GM18526 (cell line): ENCODE measurements around the gene ERG.

Source experiments
- POLR2A ChIP-seq: IDR thresholded peaks from 3 replicates; pipeline ENCODE4 v1.6.1; 2011; ENCODE audit not compliant: insufficient read length; ENCODE audit errors: extremely low read depth

ERG gene

DNA sequence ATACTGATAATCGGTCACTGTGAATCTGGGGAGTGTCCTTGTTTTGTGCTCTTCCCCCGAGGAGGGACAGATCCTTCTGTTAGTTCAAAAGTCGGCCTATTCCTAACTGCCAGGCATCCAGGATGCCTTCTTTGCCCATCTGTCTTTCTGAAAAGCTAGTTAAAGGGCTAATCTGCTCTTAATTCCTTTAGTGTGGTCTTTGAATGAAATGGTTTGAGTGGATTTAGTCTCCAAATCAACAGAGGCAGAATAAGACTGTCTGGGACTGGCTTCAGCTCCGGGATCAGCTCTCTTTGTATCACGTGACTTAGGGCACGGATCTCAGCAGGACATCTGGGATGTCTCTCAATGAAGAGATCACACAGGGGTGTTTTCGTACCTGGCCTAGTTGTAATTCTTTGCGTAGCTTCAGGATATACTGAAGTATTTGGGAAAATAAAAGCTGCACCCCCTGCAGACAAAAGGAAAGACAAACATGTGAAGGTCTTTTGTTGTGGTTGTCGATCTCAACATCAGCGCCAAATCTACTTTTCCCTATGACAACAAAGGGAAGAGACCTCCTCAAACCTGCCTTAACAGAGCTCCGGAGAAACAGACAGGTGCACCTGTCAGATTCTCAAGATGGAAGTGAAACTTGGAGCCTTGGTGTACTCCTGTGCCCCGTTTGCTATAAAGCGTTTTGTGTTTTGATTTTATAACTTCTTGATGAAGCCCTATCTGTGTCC, 97.9 kb downstream of the ERG start:
- TF ChIP-seq POLR2A, result no peak

DNA sequence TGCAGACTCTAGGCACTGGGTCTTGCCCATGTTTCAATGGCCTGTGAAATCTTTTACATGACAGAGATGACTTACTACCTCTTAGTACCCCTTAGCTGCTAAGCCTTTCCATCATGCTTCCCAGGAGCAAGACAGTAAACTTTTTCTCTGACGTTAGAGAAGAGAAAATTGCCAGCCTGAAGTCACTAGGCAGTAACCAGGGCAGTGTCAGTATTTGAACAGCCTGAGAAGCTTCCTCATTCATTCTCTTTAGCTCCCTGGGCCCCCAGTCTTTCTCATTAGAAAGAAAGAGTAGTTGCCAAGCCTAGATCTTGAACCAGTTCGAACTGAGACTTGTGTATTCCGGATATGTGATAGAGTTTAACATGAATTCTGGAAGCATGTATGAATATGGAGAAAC, 99.2 kb downstream of the ERG start:
- no peak for TF ChIP-seq POLR2A

DNA sequence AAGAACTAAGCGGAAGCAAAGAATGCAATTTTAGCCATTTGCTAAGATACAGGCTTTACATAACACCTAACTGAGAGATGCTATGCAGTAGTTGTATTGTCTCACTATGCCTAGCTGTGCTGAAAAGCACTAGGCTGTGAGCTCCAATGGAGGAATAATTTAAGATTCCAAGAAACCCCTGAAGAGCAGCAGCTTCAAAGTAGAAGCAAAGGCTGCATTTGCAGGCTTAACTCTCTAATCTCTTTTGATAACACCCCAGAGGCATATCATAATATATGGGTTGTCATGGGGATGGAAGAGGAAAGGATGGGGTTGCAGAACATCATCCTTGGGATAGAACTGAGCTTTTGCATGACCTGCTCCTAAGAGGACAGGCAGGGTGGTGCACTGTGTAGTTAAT, 102.0 kb downstream of the ERG start:
- TF ChIP-seq POLR2A, result no peak

DNA sequence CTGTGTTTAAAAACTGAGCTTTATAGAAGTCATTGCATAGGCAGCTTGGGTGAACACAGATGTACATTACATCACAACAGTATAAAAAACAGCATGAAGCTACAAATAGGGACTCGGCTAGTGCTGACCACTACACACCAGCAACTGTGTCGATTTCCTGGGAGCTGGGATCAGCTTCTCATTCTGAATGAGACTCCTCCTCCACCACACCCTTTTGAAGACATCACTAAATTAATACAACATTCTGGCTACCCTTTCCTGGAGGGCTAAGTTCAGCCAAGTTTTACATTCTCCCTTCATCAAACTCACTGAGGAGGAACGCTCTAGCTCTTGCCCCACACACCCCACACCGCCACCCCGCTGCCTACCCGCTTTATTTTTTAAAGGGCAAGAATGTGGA, 102.7 kb downstream of the ERG start:
- TF ChIP-seq POLR2A, result no peak

DNA sequence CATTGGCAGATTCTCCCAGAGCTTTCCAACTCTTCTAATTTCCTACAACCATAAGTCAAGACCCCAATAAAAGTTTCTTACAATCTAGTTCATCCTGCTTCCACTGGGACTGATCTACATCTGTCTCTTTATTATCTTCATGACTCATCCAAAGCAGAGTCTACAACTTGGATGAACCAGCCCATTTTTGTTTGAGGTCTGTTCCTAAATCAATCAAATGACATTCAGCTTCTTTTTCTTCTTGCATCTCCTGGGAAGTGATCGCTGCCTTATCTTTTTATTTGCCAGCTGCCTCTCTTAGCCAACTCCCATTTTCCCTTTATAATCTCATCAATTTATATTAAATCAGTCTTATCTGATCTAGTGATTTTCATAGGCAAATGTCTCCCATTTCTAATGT, 105.6 kb downstream of the ERG start:
- TF ChIP-seq POLR2A, result no peak

DNA sequence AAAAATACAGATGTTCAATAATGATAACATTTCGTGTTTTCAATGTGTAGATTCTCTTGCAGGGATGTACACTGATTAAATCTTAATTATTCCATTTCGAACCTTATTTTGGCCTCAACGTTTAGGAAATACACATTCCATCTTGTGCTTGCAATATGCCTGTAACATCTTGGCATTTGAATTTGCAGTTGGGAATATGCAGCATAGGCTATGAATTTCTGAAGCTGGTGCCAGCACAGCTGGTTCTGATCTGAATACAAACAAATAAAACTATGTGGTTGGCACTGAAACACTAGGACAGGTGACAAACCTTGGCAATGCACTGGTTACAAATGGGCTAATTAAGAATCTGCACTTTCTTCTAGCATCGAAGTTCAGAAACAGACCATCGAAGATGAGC, 108.4 kb downstream of the ERG start:
- no peak for TF ChIP-seq POLR2A

DNA sequence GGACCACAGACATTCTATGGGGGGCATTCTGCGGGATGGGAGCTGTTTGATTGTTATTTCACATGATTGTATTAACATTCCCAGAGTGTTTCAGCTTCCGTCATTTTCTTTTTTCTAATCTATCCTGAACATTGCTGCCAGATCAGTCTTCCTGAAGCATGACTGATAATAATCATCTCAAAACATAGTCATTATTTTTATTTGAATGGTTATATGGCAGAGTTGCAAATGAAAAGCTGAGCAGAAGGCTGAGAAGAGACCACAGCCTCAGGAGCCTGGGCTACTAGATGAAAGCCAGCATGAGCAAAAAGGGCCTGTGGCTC, 109.0 kb downstream of the ERG start:
- TF ChIP-seq POLR2A, result no peak

DNA sequence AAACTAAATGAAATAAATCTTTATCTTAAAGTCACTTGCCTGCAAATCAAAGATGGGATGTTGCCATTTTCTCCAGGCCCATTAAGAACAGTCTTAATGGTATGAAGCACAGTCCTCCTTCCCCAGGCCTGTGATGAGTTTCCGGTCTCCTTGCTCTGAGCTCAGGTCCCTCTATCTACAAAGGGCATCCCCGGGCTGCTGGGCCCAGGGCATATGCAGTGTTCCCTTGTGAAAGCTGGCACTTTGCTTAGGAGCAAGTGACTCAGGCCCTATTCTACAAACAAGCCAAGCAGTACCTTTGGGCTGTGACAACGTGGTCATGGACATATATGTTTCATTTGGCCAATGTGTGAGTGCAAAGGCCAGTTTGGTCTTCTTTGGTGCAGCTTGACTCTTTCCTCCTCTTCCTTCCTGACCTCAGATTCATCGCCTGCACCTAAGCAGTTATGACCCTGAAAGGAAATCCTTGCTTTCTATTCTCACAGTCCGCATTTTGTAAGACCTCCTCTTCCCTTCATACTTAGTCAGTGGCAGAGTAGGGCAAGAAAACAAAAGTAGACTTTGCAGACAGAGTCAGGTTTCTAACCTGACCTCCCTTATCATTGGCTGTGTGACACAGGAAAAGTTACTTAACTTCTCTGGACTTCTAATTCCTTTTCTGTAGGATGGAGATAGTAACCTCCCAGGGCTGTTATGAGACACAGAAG, 109.5 kb downstream of the ERG start:
- TF ChIP-seq POLR2A, result no peak

DNA sequence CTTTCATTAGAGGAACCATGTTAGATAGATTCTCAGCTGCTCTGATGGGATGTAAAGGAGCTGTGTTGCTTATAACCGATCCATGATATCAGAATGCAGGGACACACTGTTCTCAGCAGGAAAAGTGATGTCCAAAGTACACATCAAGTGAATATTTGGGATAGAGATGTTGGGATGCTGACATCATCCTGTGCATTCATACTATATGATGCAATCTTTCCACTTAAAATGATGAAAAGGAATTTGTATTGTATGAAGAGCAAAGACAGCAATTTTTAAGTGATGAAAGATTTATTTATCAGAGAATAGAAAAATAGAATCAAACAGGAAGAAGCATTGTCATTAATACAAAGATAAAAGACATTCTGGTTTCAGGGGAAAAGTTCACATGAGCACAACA, 110.1 kb downstream of the ERG start:
- TF ChIP-seq POLR2A, result no peak

DNA sequence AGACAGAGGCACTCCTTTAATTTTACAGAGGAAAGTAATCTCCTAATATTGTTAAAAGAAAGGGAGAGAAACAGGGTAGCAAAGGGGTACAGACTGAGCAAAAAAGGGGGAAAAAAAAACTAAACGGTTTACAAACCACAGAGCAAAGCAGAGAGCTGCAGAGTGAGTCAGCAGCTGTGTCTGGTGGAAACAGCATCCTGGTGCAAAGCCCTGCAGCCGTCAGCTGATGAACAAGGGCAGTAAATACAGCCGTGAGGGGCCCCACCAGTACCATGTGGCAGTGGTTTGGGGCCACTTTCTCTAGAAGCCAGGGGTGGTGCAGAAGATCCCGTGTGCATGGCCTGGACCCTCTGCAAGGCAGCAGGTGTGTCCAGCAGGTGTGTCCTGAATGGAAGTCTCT, 111.3 kb downstream of the ERG start:
- no peak for TF ChIP-seq POLR2A

DNA sequence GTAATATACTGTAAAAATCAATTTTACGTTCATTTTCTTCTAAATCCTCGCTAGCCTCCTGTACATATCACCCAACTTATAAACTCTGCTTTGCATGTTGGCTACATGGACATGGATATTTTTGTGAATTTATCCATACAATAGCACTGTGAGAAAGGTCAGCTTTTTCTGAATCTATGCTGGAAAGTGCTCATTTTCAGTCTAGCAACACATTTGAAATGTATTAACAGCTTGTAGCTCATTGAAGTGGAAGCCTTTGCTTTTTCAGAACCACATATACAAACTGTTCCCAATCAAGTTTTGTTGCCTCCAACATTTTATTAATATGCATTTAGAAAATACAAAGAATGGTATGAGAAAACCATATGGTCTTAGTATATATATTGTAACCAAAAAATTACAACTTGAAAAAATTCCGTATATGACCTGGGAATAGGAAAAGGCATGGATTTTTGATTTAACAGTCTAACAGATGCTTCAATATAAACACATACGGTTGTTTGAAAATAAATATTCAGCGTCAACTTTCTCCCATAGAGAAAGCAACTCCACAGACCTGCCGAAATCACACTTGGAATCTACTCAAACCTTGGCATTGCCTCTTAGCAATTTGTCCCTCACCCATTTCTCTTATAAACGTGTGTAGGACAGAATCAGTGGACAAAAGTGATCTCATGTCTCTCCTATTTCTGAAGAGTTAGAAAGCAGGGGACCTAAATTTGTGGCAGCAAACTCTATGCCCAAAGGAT, 112.7 kb downstream of the ERG start:
- no peak for TF ChIP-seq POLR2A

DNA sequence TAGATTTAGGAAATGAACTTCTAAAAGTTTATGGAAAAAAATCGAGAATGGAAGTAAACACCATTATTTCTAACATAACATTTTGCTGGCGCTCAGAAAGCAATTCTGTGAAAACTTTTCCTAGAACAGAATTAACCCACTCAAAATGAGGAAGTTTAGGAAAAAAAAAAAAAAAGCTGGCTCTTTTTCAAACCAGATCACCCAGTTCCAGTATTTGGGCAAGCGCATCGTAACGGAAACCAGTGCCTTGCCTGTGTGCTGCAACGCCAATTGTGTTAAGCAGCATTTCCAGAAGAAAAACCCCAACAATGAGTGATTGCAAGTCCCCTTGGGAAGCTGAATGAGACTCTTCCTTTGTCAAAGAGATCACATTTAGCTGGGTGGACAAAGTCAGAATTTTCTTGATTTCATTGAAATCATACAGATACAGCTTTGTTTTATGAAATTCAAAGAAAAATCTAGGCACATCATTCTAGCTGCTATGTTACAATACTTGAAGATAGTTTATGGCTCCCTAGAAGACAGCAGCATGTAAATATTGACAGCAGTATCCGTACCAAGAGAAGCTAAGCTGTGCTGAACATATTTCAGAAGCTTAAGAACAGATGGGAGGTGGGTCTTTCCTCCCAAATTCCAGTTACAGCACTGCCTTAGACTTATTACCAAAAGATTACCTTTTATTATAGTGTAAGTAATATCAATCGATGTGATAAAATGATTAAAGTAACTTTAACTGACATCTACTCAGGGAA, 113.4 kb downstream of the ERG start:
- no peak for TF ChIP-seq POLR2A

DNA sequence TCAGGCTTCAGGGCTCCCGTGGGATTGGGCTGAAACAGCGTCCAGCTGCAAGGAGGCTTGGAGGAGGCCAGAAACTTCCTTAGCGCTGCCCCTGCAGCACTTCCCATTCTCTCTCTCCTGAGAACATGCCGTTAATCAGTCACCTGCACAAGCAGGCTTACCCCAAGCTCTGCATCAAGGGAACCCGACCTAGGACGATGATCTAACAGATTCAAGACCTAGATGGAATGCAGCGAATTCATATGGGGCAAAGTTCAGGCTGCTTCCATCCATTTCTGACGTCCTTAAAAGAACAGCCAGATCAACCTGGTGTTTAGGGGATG, 114.1 kb downstream of the ERG start:
- TF ChIP-seq POLR2A, result no peak

DNA sequence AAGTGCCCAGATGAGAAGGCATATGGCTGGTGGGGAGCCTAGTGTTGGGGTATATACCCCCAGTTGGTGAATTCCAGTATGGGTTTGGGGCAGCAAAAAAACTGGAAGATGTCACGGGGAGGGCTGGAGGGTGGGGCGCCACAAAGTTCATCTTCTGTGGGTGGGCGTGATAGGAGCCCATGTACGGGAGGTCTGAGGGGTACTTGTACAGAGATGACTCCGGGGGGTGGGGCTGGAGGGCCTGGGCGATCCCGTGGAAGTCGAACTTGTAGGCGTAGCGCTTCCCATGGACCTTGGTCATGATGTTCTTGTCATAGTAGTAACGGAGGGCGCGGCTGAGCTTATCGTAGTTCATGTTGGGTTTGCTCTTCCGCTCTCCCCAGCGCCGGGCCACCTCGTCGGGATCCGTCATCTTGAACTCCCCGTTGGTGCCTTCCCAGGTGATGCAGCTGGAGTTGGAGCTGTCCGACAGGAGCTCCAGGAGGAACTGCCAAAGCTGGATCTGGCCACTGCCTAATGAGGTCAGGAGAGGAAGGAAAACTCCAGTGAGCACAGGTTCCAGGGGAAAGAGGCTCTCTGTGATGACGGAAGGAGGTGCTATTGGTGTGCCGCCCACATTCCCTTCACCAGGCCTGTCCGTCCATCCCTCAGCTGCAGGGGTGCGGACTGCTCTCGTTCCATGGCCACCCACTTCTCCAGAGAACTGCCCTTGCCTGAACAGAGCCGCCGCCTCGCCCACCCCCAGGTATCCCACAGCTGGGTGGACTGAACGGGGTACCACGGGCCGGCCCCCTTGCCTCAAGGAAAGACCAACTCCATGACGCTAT, 114.7 kb downstream of the ERG start:
- no peak for TF ChIP-seq POLR2A
